Smooth muscle cell (in vitro differentiated cells): Measurements from ENCODE around the gene TULP3. TPM values are rescaled to one million over a fixed set of nuclear protein-coding genes. Genes with fewer than 3 reads are reported as not detected.

Source experiments
- DNase-seq: peaks from one replicate; lab custom pipeline; 2025; ENCODE audit not compliant: unreplicated experiment; lab: John Stamatoyannopoulos, UW
- H2AFZ ChIP-seq: fragments of 200-600 bp; sonication (generic); 2 replicates; pipeline ENCODE4 v1.6.0; 2016; ENCODE audit warnings: antibody characterized with exemption, low read depth, mild to moderate bottlenecking
- H3F3A ChIP-seq: fragments of 200-600 bp; sonication (generic); 2 replicates; pipeline ENCODE4 v1.6.0; 2017; ENCODE audit warnings: antibody characterized with exemption, low read depth
- H3K27ac ChIP-seq: fragments of 200-600 bp; sonication (generic); 2 replicates; pipeline ENCODE4 v1.5.1; 2016; ENCODE audit warnings: low read depth, mild to moderate bottlenecking
- H3K27me3 ChIP-seq: fragments of 200-600 bp; sonication (generic); 2 replicates; pipeline ENCODE4 v1.6.1; 2016; ENCODE audit warnings: low read depth, mild to moderate bottlenecking
- H3K36me3 ChIP-seq: fragments of 200-600 bp; sonication (generic); 2 replicates; pipeline ENCODE4 v1.5.1; 2016; ENCODE audit warnings: low read depth
- H3K4me1 ChIP-seq: fragments of 200-600 bp; sonication (generic); 2 replicates; pipeline ENCODE4 v1.5.1; 2016; ENCODE audit warnings: low read depth
- H3K4me2 ChIP-seq: fragments of 200-600 bp; sonication (generic); 2 replicates; pipeline ENCODE4 v1.6.0; 2016; ENCODE audit warnings: mild to moderate bottlenecking
- H3K4me3 ChIP-seq: fragments of 200-600 bp; sonication (generic); 2 replicates; pipeline ENCODE4 v1.5.1; 2016; ENCODE audit warnings: mild to moderate bottlenecking
- H3K79me2 ChIP-seq: fragments of 200-600 bp; sonication (generic); 2 replicates; pipeline ENCODE4 v1.6.0; 2016; ENCODE audit warnings: low read depth, mild to moderate bottlenecking
- H3K9ac ChIP-seq: fragments of 200-600 bp; sonication (generic); 2 replicates; pipeline ENCODE4 v1.6.0; 2016; ENCODE audit warnings: low read depth
- H3K9me3 ChIP-seq: fragments of 200-600 bp; sonication (generic); replicated peaks from 2 replicates; pipeline ENCODE4 v1.5.1; 2016; ENCODE audit warnings: low read depth
- H4K20me1 ChIP-seq: fragments of 200-600 bp; sonication (generic); 2 replicates; pipeline ENCODE4 v1.6.0; 2016; ENCODE audit warnings: low read depth
- WGBS: methylation state at CpG from one replicate; pipeline ENCODE4 v1.1.7; 2016; ENCODE audit warnings: low lambda C conversion rate; 5-methylcytosine and 5-hydroxymethylcytosine counted together
- polyA plus RNA-seq: library from polyadenylated mRNA; unstranded; fragments of >200 nt; fragmentation: Nextera tagmentation; extraction: Ambion mirVana; gene quantifications from 2 replicates; pipeline ENCODE4 v1.2.1, GENCODE V29; 2016
- total RNA-seq: library from RNA; depleted of rRNA; stranded (reverse); fragments of >200 nt; gene quantifications from 2 replicates; pipeline ENCODE4 v1.2.3, GENCODE V29; 2014
- TF ChIP-seq, protein P1 (sequence below): fragments of 200-600 bp; sonication (generic); IDR thresholded peaks from 2 replicates; pipeline ENCODE4 v1.5.1; 2017; ENCODE audit warnings: borderline replicate concordance, mild to moderate bottlenecking, antibody characterized with exemption; ENCODE audit not compliant: insufficient read depth, poor library complexity, severe bottlenecking

The TULP3 gene
- total and polyA plus RNA-seq, 2 experiments from 2014 or later = 33.7 to 40.6 TPM

DNA sequence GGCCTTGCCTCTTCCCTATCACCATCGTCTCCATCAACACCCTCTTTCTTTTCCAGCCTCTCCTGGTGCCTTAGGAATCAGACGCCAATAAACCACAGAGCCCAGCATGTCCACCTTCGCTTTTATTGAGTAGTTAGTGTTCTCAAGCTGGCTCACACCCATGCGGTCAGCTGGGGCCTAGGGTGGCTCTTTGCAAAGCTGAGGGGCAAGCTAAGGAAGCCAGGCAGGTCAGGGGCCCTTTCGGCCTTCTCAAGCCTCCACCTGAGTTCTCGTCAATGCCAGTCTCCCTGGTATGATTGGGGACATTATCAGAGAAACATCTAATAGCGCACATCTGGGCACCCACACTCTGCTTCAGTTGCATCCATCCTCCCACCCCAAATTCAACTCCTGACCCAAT, 33.1 kb upstream of the TULP3 start:
- WGBS = 95% methylated on average over 7 of the region's 7 CpGs
- Histone ChIP-seq H4K20me1 (no peaks in the 10 kb centered on the region), H3K27me3 (no peaks in the 10 kb centered on the region), H3K4me2 (no peak overlapping the region), H3K36me3 (no peaks in the 10 kb centered on the region), H3F3A (no peaks in the 10 kb centered on the region), H3K4me1 (peaks cover 4% of the 10 kb centered on the region), H3K9me3 (no peaks in the 10 kb centered on the region), H3K4me3 (no peak overlapping the region), H3K27ac (no peak overlapping the region), H2AFZ (no peak overlapping the region), H3K79me2 (no peaks in the 10 kb centered on the region), H3K9ac (no peak overlapping the region)
- DNase-seq = no peak
- TF ChIP-seq, protein P1, sequence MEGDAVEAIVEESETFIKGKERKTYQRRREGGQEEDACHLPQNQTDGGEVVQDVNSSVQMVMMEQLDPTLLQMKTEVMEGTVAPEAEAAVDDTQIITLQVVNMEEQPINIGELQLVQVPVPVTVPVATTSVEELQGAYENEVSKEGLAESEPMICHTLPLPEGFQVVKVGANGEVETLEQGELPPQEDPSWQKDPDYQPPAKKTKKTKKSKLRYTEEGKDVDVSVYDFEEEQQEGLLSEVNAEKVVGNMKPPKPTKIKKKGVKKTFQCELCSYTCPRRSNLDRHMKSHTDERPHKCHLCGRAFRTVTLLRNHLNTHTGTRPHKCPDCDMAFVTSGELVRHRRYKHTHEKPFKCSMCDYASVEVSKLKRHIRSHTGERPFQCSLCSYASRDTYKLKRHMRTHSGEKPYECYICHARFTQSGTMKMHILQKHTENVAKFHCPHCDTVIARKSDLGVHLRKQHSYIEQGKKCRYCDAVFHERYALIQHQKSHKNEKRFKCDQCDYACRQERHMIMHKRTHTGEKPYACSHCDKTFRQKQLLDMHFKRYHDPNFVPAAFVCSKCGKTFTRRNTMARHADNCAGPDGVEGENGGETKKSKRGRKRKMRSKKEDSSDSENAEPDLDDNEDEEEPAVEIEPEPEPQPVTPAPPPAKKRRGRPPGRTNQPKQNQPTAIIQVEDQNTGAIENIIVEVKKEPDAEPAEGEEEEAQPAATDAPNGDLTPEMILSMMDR = no peak

DNA sequence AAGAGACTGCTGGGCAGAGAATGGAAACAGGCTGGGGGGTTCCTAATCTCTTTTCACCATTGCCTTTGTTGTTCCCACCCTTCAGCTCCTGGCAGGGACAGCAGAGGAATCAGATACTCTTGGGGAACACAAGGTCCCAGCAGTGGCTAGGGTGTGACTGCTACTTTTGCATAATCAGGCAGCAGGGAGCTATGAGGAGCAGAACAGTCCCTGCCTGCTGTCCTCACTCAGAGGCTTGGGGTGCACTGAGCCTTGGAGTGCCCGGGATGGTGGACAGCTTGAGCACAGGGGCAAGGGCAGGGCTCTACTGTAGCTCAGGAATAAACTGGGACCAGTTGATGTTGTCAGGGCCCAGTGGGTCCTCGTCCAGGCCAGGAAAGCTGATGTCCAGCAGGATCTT, 32.4 kb upstream of the TULP3 start:
- WGBS = 91% methylated on average over 2 of the region's 2 CpGs
- Histone ChIP-seq H3K79me2 (no peaks in the 10 kb centered on the region), H4K20me1 (no peaks in the 10 kb centered on the region), H3K4me2 (no peak overlapping the region), H3K36me3 (no peaks in the 10 kb centered on the region), H3K27ac (no peak overlapping the region), H3K27me3 (no peaks in the 10 kb centered on the region), H3K4me3 (no peak overlapping the region), H3K4me1 (peaks cover 4% of the 10 kb centered on the region), H2AFZ (no peak overlapping the region), H3F3A (no peaks in the 10 kb centered on the region), H3K9ac (no peak overlapping the region), H3K9me3 (no peaks in the 10 kb centered on the region)
- DNase-seq = no peak
- TF ChIP-seq, protein P1 = no peak

DNA sequence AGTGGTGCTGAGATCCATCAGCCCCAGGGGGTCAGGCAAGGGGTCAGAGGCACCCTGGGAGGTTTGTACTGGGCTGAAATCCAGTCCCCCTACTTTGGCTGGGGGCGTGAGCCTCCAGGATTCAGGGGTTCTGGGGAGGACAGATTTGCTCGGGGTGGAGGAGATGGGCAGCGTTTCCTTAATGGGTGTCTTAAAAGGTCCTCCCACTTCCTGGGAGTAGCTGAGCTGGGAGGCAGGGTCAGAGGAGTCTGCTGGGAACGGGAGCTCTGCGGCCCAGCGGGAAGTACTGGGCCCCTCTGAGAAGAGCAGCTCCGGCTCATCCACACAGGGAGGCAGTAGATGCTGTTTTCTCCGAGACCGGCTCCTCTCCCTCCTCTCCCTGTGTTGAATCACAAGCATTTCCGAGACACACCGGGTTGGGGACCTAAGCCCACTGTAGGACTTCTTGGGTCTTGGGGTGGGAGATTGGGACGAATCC, 31.7 kb upstream of the TULP3 start:
- Histone ChIP-seq H3K4me3 (no peak overlapping the region), H3K9ac (no peak overlapping the region), H3K36me3 (no peaks in the 10 kb centered on the region), H2AFZ (no peak overlapping the region), H3K27ac (no peak overlapping the region), H3K4me2 (no peak overlapping the region), H4K20me1 (no peaks in the 10 kb centered on the region), H3F3A (no peaks in the 10 kb centered on the region), H3K79me2 (no peaks in the 10 kb centered on the region), H3K4me1 (peaks cover 4% of the 10 kb centered on the region), H3K27me3 (no peaks in the 10 kb centered on the region), H3K9me3 (no peaks in the 10 kb centered on the region)
- TF ChIP-seq, protein P1 = no peak
- 93% methylated on average over 12 of the region's 12 CpGs for WGBS
- DNase-seq = no peak

DNA sequence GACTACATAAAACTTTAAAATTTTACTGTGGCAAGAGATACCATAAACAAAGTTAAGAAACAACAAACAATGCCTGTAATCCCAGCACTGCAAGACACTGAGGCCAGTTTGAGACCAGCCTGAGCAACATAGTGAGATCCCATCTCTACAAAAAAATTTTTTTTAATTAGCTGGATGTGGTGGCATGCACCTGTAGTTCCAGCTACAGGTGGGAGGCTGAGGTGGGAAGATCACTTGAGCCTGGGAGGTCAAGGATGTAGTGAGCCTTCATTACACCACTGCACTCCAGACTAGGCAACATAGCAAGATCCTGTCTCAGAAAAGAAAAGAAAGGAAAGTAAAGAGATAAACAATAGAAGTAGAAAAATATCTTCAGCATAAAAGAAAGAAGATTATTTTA, 30.5 kb upstream of the TULP3 start:
- H3K4me3 ChIP-seq = no peak overlapping the region
- no peak overlapping the region for H3K9ac ChIP-seq
- H3K4me1 ChIP-seq = peaks cover 4% of the 10 kb centered on the region
- DNase-seq = no peak
- no peaks in the 10 kb centered on the region for H3K79me2 ChIP-seq
- no peaks in the 10 kb centered on the region for H3F3A ChIP-seq
- TF ChIP-seq, protein P1 = no peak
- no peaks in the 10 kb centered on the region for H4K20me1 ChIP-seq
- no peak overlapping the region for H2AFZ ChIP-seq
- no peak overlapping the region for H3K27ac ChIP-seq
- H3K9me3 ChIP-seq = no peaks in the 10 kb centered on the region
- H3K36me3 ChIP-seq = no peaks in the 10 kb centered on the region
- no peaks in the 10 kb centered on the region for H3K27me3 ChIP-seq
- H3K4me2 ChIP-seq = no peak overlapping the region
